Breast epithelium (tissue), 4 donors: Measurements from ENCODE around the gene HEXIM2. TPM values are rescaled to one million over a fixed set of nuclear protein-coding genes. Genes with fewer than 3 reads are reported as not detected.
A peak's percentile ranks its signal among the peaks of the same experiment; 100 is the strongest.

Experiments
- DNase-seq, 2 donors: peaks; one replicate each; pipeline ENCODE4 v3.0.0-alpha.2; 2019; ENCODE audit warnings: low spot score in 2 of 2
- H3K27ac ChIP-seq, 2 donors: fragments of 200-600 bp; sonication (generic) in 1 of 2; one replicate each; pipeline ENCODE4 v1.5.1; 2016 to 2019; ENCODE audit warnings: mild to moderate bottlenecking in 1 of 2
- H3K27me3 ChIP-seq, 2 donors: fragments of 200-600 bp; sonication (generic) in 1 of 2; one replicate each; pipeline versions ENCODE4 v1.5.1 to v1.6.0; 2017 to 2019; ENCODE audit warnings: control low read depth in 1 of 2, mild to moderate bottlenecking in 1 of 2
- H3K36me3 ChIP-seq: fragments of 200-600 bp; one replicate; pipeline ENCODE4 v1.5.1; 2019
- H3K4me1 ChIP-seq, 2 donors: fragments of 200-600 bp; sonication (generic); one replicate each; pipeline ENCODE4 v1.5.1; 2016 to 2019; ENCODE audit warnings: control low read depth in 1 of 2
- H3K4me3 ChIP-seq, 3 donors: fragments of 200-600 bp; sonication (generic); 1 replicate in 2 of 3; 2 replicates in 1 of 3; pipeline ENCODE4 v1.5.1; 2016 to 2019; ENCODE audit warnings: mild to moderate bottlenecking in 3 of 3, moderate library complexity in 2 of 3
- H3K9me3 ChIP-seq, 2 donors: fragments of 200-600 bp; sonication (generic) in 1 of 2; one replicate each; pipeline ENCODE4 v1.5.1; 2016 to 2019; ENCODE audit warnings: control low read depth in 1 of 2
- POLR2A ChIP-seq: fragments of 450-650 bp; IDR thresholded peaks from one replicate; pipeline ENCODE4 v1.6.1; 2016; ENCODE audit warnings: antibody characterized with exemption, mild to moderate bottlenecking, moderate library complexity
- POLR2AphosphoS5 ChIP-seq, 3 donors: sonication (generic); formaldehyde crosslinking; IDR thresholded peaks; one replicate each; pipeline ENCODE4 v1.6.1; 2017; ENCODE audit warnings: antibody characterized with exemption in 3 of 3
- intact Hi-C: fragments of 100-400 bp; cut with DNase I; formaldehyde crosslinking; loops from one replicate; pipeline ENCODE4 v1.15.1; 2023; ENCODE audit warnings: low total_unique reads
- total RNA-seq, 3 donors: library from RNA; depleted of rRNA; stranded (reverse); fragments of >200 nt; gene quantifications; one replicate each; pipeline ENCODE4 v1.1.0, GENCODE V29; 2016
- TF ChIP-seq, protein P1 (sequence below), 3 donors: fragments of 450-650 bp; IDR thresholded peaks; one replicate each; pipeline ENCODE4 v1.5.1; 2016 to 2017; ENCODE audit warnings: antibody characterized with exemption in 3 of 3, mild to moderate bottlenecking in 3 of 3, moderate library complexity in 3 of 3

HEXIM2 gene
- total RNA-seq, 3 donors from 2014 or later = 6.6 to 13.3 (median 13.2) TPM

DNA sequence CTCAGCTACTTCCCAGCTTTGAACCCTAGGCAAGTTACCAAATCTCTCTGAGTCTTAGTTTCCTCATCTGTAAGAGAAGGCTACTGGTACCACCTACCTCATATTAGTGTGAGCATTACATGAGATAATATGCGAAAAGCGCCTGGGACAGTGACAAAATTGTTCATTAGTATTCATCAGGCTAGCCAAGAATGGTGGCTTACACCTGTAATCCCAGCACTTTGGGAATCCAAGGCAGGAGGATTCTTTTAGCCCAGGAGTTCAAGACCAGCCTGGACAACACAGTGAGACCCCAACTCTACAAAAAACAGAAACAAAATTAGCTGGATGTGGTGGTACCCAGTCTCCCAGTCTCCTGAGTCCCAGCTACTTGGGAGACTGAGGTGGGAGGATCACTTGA, 32.7 kb upstream of the HEXIM2 start:
- H3K27ac ChIP-seq = peak overlapping the region; percentile 83 to 99
- no peaks in the 10 kb centered on the region for H3K27me3 ChIP-seq
- no peaks in the 10 kb centered on the region for H3K36me3 ChIP-seq
- H3K9me3 ChIP-seq = no peaks in the 10 kb centered on the region
- no peak for DNase-seq
- intact Hi-C loops = no loop called here
- H3K4me3 ChIP-seq = no peak overlapping the region
- no peak for TF ChIP-seq POLR2A
- TF ChIP-seq, protein P1, sequence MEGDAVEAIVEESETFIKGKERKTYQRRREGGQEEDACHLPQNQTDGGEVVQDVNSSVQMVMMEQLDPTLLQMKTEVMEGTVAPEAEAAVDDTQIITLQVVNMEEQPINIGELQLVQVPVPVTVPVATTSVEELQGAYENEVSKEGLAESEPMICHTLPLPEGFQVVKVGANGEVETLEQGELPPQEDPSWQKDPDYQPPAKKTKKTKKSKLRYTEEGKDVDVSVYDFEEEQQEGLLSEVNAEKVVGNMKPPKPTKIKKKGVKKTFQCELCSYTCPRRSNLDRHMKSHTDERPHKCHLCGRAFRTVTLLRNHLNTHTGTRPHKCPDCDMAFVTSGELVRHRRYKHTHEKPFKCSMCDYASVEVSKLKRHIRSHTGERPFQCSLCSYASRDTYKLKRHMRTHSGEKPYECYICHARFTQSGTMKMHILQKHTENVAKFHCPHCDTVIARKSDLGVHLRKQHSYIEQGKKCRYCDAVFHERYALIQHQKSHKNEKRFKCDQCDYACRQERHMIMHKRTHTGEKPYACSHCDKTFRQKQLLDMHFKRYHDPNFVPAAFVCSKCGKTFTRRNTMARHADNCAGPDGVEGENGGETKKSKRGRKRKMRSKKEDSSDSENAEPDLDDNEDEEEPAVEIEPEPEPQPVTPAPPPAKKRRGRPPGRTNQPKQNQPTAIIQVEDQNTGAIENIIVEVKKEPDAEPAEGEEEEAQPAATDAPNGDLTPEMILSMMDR (IDR thresholded peaks at IDR 0.05) = no peak
- no peak for TF ChIP-seq POLR2AphosphoS5 (IDR thresholded peaks at IDR 0.05)
- H3K4me1 ChIP-seq = peaks cover 6 to 26% of the 10 kb centered on the region in 2 donors

DNA sequence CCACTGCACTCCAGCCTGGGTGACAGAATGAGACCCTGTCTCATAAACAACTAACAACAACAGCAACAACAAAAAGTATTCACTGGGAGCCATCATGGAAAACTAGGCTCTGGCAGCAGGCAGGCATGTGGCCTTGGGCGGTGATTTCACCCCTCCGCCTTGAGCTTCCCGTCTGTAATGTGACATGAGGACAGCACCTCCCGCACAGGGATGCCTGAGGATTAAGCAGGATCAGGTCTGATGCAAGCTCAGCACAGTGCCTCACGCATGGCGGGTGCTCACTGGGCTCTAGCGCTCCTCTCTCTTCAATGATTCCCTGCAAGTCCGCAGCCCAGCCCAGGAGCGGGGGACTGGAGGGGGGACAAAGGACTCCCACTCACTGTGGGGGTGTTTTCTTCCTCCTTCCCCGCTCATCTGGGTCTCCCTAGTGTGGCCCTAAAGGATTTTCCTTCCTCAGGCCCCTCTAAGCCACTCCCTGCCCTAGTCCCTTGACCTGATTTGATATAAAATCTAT, 32.2 kb upstream of the HEXIM2 start:
- Histone ChIP-seq H3K4me1 (peaks cover 6 to 21% of the 10 kb centered on the region in 2 donors), H3K9me3 (no peaks in the 10 kb centered on the region), H3K36me3 (no peaks in the 10 kb centered on the region), H3K4me3 (no peak overlapping the region), H3K27ac (peak overlapping the region; percentile 83 to 99), H3K27me3 (no peaks in the 10 kb centered on the region)
- DNase-seq = peak in 1 of 2 donors; percentile 49
- TF ChIP-seq POLR2A = no peak
- TF ChIP-seq, protein P1 (IDR thresholded peaks at IDR 0.05) = no peak
- no peak for TF ChIP-seq POLR2AphosphoS5 (IDR thresholded peaks at IDR 0.05)
- intact Hi-C loops = no loop called here

DNA sequence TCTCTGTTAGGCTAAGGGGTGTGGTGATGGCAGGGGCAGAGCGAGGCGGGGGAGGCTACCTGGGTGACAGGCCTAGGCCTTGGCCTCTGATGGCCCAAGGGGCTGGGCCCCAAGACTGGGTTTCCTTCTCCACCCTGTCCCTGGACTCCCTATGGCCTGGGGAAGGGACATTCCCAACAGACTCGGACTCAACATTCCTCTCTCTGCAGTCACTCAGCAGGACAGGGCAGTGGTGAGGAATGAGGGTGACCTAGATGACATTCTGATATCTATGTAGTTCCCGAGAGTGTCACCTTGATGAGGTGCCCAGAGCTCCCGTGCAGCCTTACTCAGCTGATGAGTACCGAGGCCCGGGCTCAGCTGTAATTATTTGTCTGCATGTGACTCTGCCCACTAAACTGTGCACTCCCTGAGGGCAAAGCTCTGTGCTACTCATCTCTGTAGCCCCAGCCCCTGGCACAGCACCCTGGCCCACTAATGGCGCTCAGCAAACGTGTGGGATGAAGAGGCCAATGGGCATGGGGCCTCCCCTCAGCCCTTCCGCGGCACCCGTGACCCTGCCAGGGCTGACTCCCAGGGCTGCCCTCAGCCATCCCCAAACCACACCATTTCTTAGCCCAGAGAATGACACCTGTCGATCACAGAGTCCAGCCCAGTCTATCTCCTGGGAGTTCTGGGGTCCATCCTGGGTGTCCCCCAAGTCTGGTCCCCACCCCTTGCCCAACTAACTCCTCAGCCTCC, 31.6 kb upstream of the HEXIM2 start:
- intact Hi-C loops = loop anchor here (10.0 kb wide), 1 partner anchor 1615 kb away; no protein-coding TSS in a partner anchor
- DNase-seq = no peak

DNA sequence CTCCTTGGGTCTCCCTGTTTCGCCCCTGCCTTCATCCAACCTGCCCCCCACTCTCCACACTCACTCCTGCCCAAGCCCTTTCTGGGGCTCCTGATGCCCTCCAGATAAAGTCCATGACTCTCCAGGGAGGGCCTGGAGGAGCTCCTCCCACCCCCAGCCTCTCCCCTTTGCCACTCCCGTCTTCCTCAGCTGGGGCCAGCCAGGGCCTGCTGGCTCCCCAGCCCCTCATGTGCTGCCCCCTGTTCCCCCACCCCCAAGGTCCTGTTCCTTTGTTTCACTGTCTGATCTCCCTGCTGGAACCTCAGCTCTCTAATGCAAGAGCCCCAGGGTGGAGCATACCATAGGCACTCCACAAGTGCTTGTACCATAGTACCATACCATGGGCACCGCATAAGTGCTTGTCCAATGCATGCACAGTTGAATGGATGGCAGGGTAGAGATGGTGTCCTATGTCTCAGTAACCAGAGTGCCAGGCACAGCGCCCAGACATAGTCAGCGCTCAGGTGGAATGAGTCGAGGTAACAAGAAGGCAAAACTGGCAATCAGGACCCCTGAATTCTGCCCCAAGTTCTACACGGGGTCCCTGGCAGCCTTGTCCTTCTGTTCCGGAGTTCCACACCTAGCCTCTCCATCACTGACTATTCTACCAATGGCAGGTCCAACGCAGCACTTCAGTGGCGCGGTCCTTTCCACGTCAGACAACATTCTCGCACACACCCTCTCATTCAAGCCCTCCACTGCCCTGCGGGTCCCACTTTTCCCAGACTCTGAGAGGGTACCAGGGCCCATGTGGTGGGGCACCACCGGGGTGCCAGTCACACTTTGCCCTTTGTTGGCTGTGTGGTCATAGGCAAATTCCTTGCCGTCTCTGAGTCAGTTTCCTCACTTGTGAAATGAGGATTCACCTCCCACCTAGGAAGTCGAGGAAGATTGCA, 30.7 kb upstream of the HEXIM2 start:
- peaks cover 6 to 19% of the 10 kb centered on the region in 2 donors for H3K4me1 ChIP-seq
- H3K4me3 ChIP-seq = peak overlapping the region; percentile 91 to 97 (median 95)
- no peaks in the 10 kb centered on the region for H3K27me3 ChIP-seq
- DNase-seq = no peak
- no peaks in the 10 kb centered on the region for H3K9me3 ChIP-seq
- no peaks in the 10 kb centered on the region for H3K36me3 ChIP-seq
- TF ChIP-seq POLR2A (no peak), POLR2AphosphoS5 (IDR thresholded peaks at IDR 0.05) (no peak)
- TF ChIP-seq, protein P1 (IDR thresholded peaks at IDR 0.05) = no peak
- intact Hi-C loops = loop anchor here (10.0 kb wide), 1 partner anchor 1614 kb away; no protein-coding TSS in a partner anchor
- H3K27ac ChIP-seq = peak overlapping the region; percentile 99

More for the DNA sequence above, 31.6 kb upstream of the HEXIM2 start:
- Histone ChIP-seq H3K4me3 (peak overlapping the region; percentile 3 to 95 (median 91)), H3K9me3 (no peaks in the 10 kb centered on the region), H3K4me1 (peaks cover 6 to 19% of the 10 kb centered on the region in 2 donors), H3K27me3 (no peaks in the 10 kb centered on the region), H3K36me3 (no peaks in the 10 kb centered on the region), H3K27ac (peak overlapping the region; percentile 83 to 99)
- TF ChIP-seq POLR2A (no peak), POLR2AphosphoS5 (IDR thresholded peaks at IDR 0.05) (no peak)
- TF ChIP-seq, protein P1 (IDR thresholded peaks at IDR 0.05) = no peak
